HG02885 (cell line): ENCODE results near the gene TOMM22.

ENCODE experiments used
- ATAC-seq: cut with Tn5 transposase; IDR thresholded peaks from one replicate; pipeline ENCODE4 v1.9.1; 2021; ENCODE audit warnings: mild to moderate bottlenecking; ENCODE audit not compliant: unreplicated experiment, poor library complexity

TOMM22 gene

GRCh38 chr22:38731703-38732161 lies 50.0 kb downstream of the TOMM22 start:
- ATAC-seq, result no peak

- no peak for ATAC-seq
These were observed 50.6 kb downstream of the TOMM22 start for GRCh38 chr22:38732251-38732815.

- no peak for ATAC-seq
These were observed 51.6 kb downstream of the TOMM22 start for GRCh38 chr22:38733329-38733723.

GRCh38 chr22:38733724-38734381 lies 52.1 kb downstream of the TOMM22 start:
- no peak for ATAC-seq

GRCh38 chr22:38734421-38735100 lies 52.8 kb downstream of the TOMM22 start:
- ATAC-seq, result no peak
